ENCODE data around the gene CSPG5.

CSPG5 gene

DNA sequence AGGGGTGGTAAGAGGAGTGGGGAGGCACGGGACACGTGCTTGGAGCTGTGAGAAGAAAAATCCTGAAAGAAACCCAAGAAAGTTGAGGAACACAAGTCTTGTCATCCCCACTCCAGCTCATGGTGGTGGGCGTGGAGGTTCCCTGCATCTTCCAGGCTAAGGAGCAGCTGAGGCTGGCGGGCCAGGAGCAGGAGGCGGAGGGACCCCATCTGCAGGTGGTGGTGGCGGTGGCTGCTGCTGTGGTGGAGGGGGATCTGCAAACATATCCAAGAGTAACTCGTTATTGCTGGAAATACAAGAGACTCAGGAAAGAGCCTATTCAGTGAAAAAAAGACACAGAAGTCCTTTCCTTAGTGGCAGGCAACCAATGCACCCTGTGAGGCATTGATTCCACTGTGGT is 9.4 kb upstream of the CSPG5 start:
- DNase-seq (ENCODE audit: low spot score), result no peak

DNA sequence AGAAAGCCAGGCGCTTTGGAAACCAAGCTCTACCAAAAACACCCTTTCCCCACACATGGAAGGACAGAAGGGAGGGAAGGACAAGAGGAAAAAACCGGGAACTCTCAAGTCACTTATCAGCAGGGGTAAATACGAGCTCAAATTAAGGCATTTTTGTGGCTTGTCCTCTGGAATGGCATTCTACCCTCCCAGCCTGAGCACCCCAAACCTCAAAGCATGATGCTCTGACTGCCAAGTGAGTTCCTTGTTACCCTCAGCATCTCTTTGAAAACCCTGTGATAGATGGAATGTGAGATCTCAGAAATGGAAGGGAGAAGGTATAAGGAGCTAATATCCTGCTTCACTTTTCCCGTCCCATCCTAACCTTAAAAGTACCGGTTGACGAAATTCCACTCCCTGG is 8.1 kb upstream of the CSPG5 start:
- DNase-seq (ENCODE audit: low spot score), result no peak

DNA sequence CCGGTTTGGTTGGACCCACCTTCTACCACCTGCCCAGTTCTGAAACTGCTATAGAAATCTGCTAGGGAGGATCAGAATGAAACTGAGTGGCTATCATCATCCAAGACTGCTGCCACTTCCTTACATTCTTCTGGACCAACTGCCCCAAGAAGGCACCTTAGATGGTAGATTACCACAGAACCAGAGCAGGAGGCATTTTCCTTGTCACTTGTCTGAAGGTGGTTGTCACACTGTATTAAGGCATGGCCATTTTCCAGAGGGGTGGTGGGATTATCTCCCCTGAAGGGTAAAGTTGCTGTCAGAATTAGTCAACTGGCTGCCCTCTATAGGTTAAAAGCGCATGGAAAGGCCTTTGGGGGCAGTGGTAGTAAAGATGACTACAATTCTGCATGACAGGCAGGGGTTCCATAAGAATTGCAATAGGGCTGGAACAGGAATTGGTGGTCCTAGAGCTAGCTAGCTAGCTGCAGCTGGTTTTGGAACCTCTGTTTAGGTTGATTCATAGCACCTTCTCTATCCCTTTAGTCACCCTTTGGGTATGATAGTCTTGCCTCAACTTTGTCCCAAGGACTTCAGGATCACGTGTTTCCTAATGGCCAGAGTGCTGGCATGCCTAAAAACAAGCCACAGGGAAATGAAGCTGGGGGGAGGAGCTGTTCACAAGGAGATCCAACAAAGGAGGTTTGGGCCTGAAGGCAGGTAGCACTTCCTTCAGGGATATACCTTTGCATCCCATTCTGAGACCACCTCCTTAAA is 4.8 kb upstream of the CSPG5 start:
- no peak for DNase-seq (ENCODE audit: low spot score)

DNA sequence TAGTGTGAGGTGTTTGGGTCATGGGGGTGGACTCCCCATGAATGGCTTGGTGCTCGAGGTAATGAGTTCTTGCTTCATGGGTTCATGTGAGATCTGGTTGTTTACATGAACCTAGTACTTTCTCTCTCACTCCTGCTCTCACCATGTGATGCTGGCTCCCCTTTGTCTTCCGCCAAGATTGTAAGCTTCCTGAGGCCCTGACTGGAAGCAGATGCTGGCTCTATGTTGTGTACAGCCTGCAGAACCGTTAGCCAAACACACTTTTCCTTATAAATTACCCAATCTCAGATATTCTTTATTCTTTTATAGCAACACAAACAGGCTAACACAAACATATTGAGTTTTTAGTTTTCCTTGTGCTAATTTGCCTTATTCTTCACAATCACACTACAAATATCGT is 3.2 kb upstream of the CSPG5 start:
- DNase-seq (ENCODE audit: low spot score), result no peak

DNA sequence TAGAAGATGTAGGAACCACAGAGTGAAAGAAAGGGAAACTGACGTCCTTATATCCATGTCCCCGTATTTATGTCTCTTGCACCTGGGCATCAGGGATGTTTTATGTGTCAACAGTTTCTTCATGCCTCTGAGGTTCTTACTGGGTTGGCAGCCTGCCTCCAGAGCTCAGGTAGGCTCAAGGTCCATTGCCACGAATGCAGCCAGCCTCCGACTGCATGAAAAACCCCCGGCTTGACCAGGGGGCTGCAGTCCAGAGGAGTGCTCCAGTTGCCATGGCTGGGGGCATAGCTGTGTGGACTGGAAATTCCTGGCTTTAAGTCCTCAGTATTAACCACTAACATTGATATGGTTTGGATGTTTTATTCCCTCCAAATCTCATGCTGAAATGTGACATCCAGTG is 2.8 kb upstream of the CSPG5 start:
- DNase-seq (ENCODE audit: low spot score), result no peak

DNA sequence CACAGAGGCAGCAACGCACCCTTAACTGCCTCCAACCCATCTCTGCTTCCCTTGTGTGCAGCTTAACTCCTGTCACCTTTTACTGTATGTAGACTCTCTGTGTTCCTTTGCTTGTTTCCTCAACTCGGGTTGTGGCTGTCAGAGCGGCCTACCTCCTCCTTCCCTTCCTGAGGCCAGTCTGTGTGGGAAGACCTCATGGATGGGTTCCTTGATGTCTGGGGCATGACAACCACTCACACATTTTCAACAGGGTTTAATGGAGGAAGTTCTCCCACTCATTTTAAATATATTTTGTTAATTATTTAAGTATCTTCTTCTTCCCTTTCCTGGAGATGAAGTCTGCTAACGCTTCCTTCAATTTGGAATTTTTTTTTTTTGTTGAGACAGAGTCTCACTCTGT is 1.8 kb upstream of the CSPG5 start:
- DNase-seq (ENCODE audit: low spot score), result no peak

DNA sequence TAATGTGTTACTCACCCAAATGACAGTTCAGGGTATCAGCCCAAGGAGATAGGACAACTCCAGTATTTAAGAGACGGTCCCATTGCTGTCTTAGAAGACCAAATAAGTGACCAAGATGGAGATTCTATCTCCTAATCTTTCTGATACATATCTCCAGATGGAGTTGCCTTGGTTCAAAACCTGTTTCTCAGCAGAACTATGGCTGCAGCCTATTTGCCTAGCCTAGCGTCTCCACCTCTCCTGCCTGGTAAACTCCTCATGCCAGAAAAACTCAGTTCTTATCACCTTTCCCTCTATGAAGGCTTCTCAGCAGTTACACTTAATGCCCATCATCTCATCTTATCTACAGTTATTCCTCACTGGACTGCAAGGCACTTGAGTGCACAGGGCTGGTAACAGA is 1.2 kb upstream of the CSPG5 start:
- no peak for DNase-seq (ENCODE audit: low spot score)

DNA sequence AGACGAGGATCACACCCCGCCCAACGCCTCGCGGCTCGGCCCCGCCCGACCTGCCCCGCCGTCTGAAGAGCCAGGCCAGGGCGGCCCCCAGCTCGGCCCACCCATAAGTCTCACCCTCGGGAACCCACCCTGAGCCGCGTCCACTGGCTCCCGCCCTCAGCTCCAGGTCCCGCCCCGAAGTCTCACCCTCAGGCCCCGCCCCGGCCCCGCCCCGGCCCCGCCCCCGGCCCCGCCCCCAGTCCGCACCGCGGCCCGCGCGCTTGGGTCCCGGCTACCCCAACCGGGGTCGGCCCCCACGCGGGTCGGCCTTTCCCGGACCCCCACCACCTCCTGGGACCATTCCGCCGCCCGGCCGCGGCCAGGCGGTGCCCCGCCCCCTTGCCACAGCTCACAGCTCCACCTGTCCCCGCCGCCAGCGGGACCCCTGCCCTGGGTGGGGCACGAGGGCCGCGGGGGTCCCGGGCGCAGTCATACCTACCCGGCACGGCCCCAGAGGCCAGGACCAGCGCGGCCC is 489 bp downstream of the CSPG5 start:
- peak; percentile 53 for DNase-seq (ENCODE audit: low spot score)

DNA sequence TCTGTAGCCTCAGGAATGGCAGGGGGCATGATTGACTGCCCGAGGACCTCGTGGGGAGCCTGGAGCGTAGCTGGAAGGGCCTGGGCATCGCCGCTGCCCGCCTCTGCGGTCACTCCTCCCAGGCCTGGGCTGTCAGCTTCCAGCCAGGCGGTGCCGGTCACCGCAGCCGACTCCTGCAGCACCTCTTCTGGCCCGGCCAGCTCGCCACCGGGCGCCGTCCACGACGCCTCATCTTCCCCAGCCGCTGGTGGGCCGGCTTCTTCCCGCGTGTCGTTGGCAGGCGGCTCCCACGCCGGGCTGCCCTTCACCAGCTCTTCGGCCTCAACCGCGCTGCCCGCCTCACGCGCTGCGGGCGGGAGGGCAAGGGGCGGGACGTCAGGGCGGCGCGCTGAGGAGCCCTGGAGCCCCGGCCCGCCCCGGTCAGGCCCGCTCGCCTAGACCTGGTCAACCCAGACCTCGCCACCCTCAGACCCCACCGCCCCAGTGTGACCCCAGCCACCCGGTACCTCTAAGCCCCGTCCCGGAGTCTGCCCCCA is 1.0 kb downstream of the CSPG5 start:
- DNase-seq (ENCODE audit: low spot score), result no peak

DNA sequence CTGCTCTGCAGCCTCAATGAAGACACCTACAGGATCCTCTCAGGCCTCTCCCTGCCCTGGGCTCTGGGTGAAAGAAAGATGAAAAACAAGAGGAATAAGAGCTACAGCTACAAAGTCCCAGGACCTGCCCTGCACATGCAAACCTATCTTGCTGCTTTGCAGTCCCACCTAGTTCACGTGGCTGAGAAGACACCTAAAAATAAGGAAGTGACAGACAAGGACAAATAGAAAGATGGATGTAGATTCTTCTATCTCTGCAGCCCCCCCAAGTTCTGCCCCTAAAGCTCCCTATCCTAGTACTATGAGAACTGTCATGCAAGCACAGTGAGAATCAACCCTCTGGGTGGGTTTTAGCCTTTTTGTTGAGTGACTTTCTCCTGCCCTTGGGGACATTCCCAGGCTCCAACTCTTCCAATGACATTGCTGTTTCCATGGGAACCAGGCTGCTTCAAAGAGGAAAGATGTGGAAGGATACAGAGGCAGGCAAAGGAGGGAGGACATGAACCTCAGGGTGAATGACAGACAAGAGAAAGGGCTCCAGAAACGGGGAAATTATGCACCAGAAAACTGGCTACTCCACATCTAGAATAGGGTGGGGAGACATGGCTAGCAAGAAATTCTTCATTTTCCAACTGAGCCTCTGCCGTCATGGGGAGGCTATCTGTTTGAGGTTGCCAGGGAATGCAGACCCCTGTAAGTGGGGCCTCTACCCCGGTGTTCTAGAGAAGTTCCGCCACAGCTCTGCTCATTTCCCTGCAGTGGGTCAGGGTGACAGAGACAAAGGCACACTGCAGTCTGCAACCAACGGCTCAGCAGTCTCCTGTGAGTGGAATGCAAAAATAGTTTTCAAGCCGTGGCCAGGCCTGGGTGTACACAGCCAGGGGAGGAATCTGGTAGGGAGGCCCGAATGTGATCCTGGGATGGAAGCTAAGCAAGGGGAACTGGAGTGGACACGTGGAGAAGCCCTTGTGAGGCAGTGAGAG is 5.2 kb downstream of the CSPG5 start:
- no peak for DNase-seq (ENCODE audit: low spot score)

DNA sequence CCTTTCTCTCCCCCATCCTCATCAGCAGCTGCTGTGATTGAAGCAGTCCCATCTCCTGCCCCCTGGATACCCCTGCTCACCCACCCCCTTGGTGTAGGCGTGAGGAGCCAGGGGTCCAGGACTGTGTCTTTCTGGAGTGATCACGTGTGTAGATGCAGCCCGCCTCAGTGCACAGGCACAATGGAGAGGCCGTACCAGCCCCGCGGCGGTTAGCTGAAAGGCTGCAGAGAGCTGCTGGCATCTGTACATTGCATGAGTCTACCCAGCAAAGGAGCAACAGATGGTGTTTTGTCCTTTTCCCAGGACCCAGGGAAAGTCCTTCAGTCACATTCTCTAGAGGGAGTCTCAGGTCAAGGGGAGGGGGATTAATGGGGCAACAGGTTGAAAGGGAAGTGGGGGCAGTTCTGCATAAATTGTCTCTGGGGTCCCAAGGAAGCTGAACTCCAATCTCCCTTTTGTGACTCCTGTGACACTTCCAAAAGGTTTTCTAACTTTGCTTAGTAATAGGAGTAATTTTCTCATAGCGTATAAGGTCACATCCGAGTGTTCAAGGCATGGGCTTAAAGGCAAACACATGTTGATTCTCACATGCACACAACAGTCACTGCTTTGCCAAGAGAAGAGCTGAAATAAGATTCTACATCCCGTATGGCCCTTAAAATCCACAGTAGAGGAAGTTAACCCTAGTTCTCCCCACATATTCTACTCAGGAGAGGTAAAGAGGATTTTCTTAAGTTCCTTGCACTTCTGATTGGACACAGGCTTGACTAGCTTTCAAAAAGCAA is 7.1 kb downstream of the CSPG5 start:
- no peak for DNase-seq (ENCODE audit: low spot score)

DNA sequence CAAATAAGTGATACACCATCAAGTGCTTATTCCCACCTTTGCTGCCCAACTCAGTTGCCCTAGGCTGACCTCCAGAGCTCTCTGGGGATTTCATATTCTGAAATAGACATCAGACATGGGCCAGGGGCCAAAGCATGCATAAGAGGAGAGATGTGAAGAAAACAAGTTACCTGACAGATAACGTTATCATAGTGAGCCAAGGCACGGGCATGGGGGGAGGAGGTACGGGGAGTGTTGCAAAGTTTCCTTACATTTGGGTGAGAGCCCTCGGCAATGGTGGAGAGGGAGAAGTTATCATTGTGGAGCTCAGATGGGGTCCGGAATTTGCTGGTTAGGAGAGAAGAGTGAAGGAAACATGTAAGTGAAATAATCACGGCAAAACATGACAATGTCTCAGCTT is 9.8 kb downstream of the CSPG5 start:
- no peak for DNase-seq (ENCODE audit: low spot score)

DNA sequence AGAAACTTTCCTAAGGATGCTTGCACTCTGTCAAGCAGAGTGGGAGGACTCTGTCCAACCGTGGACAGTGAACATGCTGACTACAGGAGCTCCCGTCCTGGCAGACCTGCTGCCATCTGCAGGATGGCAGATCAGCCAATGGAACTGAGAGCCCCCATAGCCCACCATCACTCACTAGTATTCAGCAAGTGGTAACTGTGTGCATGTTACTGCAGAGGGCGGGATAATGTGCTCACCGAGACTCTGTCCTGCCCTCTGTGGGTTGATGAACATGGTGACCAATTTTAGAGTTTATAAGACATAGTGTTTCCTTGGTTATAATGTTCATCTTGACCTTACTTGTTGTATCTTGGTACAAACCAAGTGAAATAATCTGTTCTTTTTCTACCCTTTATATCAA is 11.5 kb downstream of the CSPG5 start:
- DNase-seq (ENCODE audit: low spot score), result no peak

DNA sequence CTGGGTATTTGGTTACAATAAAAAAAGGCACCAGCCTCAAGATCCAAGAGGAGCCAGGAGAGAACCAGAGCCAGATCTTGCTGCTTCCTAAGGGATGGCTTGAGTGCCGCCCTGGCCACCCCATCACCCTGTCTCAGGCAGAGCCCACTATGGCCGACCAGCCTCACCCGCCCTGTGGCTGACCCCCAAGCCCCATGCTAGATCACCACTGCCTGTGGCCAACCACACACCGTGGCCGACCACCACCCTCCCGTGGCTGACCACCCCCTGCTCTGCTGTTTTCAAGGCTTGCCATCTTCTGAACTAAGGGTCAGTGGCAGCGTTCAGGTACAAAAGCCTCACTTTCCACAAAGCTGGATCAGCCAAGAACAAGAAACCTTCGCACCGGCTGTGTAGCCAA is 12.0 kb downstream of the CSPG5 start:
- DNase-seq (ENCODE audit: low spot score), result no peak

DNA sequence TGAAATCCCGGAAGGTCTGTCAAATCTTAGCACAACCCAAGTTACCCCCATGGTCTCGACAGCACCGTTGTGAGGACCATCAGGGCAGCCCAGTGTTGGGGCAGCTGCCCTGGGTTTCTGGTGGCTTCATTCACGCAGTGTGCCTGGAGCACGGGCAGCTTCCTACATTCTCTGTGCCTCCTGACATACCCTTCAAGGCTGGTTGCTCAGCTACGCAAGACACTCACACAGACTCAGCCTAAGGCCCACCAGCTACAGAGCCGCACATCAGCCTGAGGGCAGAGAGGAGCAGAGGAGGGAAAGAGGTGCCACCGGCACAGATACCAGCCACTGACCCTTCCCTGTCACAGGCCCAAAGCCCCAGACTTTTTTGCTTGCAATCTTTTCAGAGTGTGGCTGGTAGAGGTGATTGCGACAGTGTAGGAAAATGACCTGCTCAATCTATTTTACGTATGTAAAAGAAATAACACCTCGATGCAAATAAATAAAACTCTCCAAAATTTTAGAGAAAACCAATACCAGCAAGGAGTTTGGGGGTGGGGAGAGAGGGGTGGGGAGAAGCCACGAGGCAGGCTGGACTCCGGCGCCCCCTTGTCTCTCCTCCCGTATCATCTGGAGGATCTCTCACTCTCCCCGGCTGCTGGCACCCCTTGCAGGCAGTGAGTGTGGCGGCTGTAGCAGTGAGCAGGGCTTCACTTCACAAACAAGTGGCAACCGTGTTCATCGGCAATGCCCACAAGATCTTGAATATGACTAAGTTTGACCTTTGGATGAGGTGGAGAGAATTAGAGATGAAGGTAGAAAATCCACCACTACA is 12.7 kb downstream of the CSPG5 start:
- no peak for DNase-seq (ENCODE audit: low spot score)

DNA sequence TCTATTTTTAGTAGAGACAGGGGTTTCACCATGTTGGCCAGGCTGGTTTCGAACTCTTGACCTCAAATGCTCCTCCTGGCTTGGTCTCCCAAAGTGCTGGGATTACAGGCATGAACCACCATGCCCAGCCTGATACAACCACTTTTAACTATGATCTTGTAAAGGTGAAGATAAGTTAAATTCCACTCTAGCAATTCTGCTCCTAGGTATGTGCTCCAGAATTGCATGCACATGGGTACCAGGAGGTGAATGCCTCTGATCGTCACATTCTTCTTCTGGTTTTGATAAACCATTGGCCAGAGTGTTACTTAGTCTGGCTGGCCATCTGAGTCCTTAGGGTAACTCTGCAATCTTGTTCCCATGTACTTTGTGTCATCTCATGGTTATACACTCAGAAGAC is 22.3 kb downstream of the CSPG5 start:
- no peak for DNase-seq (ENCODE audit: low spot score)

DNA sequence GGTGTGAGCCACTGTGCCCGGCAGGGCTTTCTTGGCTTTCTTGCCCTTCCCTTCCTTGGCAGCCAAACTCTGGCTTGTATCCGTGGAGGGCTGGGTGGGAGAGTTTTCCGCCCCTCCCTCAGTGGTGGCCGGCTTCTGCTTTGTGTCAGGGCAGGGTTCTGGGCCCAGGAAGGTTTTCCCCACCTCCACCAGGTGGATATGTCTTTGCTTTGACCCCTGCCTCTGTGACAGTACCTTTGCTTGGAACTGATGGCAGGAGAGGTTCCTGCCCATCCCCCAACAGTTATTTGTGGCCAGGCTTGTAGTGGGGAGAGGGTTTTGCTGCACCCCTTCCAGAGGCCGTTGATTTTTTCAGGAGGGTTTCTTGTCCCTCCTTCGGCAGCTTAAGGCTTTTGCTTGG is 24.3 kb downstream of the CSPG5 start:
- no peak for DNase-seq (ENCODE audit: low spot score)

DNA sequence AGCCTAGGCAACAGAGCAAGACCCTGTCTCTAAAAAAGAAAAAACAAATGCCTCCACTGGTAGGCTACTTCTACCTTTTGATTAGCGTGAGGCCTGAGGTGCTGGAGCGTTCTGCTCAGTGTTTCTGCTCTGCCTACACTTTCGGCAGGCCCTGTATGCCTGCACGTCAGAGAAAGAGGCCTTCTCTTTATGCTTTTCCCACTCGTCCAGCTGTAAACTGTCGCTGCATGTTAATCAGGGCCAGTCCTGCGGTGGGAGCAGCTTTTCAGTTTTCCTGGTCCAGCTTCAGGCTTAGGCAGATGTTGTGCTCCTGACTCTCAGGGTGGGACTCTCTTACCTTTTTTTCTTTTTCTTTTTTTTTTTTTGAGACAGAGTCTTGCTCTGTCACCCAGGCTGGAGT is 25.3 kb downstream of the CSPG5 start:
- no peak for DNase-seq (ENCODE audit: low spot score)

DNA sequence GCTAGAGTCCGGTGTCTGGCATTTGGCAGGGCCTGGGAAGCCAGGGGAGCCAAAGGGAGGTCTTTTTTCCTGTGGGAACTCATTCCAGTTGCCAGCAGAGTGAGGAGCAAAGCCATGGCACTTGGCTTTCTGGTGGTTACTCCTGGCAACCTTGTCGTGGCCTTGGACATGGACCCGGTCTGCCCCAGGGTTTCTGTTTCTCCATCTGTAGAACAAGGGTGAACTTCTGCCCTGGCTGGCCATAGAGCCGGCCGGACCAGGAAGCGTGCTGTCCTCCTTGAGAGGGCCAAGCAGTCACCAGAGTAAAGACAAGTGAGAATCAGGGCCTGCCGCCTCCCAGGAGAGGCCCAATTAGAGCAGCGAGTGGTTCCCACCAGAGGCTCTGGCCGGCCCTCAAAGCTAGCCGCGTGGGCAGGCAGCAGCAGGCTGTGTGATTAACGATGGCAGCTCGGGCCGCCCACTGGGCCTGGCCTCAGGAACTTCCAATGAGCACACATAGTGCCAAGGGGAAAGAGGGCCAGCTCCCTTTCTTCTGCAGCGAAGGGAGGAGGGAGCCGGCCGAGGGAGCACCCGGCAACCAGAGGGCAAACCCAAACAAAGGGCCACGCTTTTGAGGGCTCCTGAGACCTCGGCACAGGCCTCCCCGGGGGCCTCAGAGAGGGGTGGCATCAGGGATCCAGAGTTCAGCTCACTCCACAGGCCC is 36.0 kb downstream of the CSPG5 start:
- DNase-seq (ENCODE audit: low spot score), result no peak

DNA sequence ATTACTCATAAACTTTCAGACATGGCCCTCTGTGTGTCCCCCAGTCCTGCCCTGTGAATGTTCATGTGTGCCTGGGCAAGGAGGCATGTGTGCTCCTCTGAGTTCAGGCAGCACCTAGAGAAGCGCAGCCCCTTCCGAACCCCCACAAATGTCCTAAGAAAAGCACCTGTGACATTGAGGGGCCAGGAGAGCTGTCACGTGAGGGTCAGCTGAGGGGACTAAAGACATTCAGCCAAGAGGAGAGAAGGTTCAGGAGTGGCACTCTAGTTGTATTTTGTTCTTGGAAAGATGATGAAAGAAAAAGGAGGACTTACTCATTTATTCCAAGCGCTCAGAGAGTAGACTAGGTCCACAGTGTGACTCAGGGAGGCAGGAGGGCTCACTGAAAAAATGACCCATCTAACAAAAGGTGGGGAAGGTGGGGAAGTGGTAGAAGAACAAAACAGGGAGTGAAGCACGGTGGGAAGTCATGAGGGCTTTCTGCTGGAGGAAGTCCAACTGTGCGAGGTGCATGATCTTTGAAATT is 37.0 kb downstream of the CSPG5 start:
- DNase-seq (ENCODE audit: low spot score), result no peak

All from LoVo (cell line).